Stimulated activated memory B cell treated with anti-CD40 and anti-IgM and Interleukin-4, amounts not matched to agents 10 μg/mL and 1 μg/mL and 100 μg/mL, for 72 hours (primary cell): Measurements from ENCODE around the gene GLOD4.

ENCODE experiments used
- ATAC-seq: fragments of 150-1000 bp; cut with Tn5 transposase; 2 replicates; pipeline ENCODE4 v1.10.0; 2021
- H3K27ac Mint-ChIP-seq: one replicate; pipeline ENCODE4 v1.8.0; 2022; ENCODE audit warnings: mild to moderate bottlenecking, mixed read lengths
- H3K27me3 Mint-ChIP-seq: one replicate; pipeline ENCODE4 v1.8.0; 2022; ENCODE audit warnings: mixed read lengths
- H3K36me3 Mint-ChIP-seq: one replicate; pipeline ENCODE4 v1.8.0; 2022; ENCODE audit warnings: mixed read lengths
- H3K4me1 Mint-ChIP-seq: one replicate; pipeline ENCODE4 v1.8.0; 2022; ENCODE audit warnings: mixed read lengths
- H3K4me3 Mint-ChIP-seq: one replicate; pipeline ENCODE4 v1.8.0; 2022; ENCODE audit warnings: mild to moderate bottlenecking, moderate library complexity, mixed read lengths
- H3K9me3 Mint-ChIP-seq: one replicate; pipeline ENCODE4 v1.8.0; 2022; ENCODE audit warnings: mixed read lengths

Gene GLOD4

GRCh38 chr17:720706-721539, 61.2 kb downstream of the GLOD4 start:
- no peak for ATAC-seq

GRCh38 chr17:718075-718474, 64.0 kb downstream of the GLOD4 start:
- no peak for ATAC-seq
- no peaks in the 10 kb centered on the region for H3K36me3 Mint-ChIP-seq
- H3K9me3 Mint-ChIP-seq = no peaks in the 10 kb centered on the region
- no peaks in the 10 kb centered on the region for H3K27me3 Mint-ChIP-seq
- H3K4me1 Mint-ChIP-seq = peaks cover 20% of the 10 kb centered on the region
- H3K4me3 Mint-ChIP-seq = no peak overlapping the region
- no peak overlapping the region for H3K27ac Mint-ChIP-seq

More at GRCh38 chr17:720706-721539, 61.2 kb downstream of the GLOD4 start:
- Mint-ChIP-seq H3K9me3 (no peaks in the 10 kb centered on the region), H3K4me3 (no peak overlapping the region), H3K36me3 (no peaks in the 10 kb centered on the region), H3K27me3 (no peaks in the 10 kb centered on the region), H3K4me1 (peaks cover 10% of the 10 kb centered on the region), H3K27ac (no peak overlapping the region)
